ENCODE results near the gene AMN1.
A peak's percentile ranks its signal among the peaks of the same experiment; 100 is the strongest.
"Not testable (repeated sequence)": the region's sequence is repeated elsewhere in the genome, so short reads cannot be mapped to it uniquely, and the experiment has no call there.

The AMN1 gene

GRCh38 chr12:31728917-31729640 is at the start of gene AMN1:
AMN1 (minus strand) TSS chr12:31729021; CDS start chr12:31729008, 13 bp downstream.
- DNase-seq, result peak; percentile 100

GRCh38 chr12:31773867-31774266 is 45.0 kb upstream of the AMN1 start:
- no peak for DNase-seq

- no peak for DNase-seq
Observed at GRCh38 chr12:31773223-31773750, 44.5 kb upstream of the AMN1 start.

- no peak for DNase-seq
Observed at GRCh38 chr12:31772685-31773222, 43.9 kb upstream of the AMN1 start.

- no peak for DNase-seq
Observed at GRCh38 chr12:31772186-31772585, 43.4 kb upstream of the AMN1 start.

- no peak for DNase-seq
Observed at GRCh38 chr12:31768046-31768445, 39.2 kb upstream of the AMN1 start.

- no peak for DNase-seq
Observed at GRCh38 chr12:31765931-31766330, 37.1 kb upstream of the AMN1 start.

- no peak for DNase-seq
Observed at GRCh38 chr12:31759632-31760459, 31.0 kb upstream of the AMN1 start.

GRCh38 chr12:31758297-31758696 is 29.5 kb upstream of the AMN1 start:
- DNase-seq, result not testable (repeated sequence)

- no peak for DNase-seq
Observed at GRCh38 chr12:31756977-31757420, 28.2 kb upstream of the AMN1 start.

- DNase-seq, result no peak
Observed at GRCh38 chr12:31752450-31752849, 23.6 kb upstream of the AMN1 start.

- DNase-seq, result no peak
Observed at GRCh38 chr12:31751085-31751484, 22.3 kb upstream of the AMN1 start.

GRCh38 chr12:31750747-31751039 is 21.9 kb upstream of the AMN1 start:
- DNase-seq, result no peak

GRCh38 chr12:31749024-31749704 is 20.3 kb upstream of the AMN1 start:
- DNase-seq, result peak; percentile 87 to 89

GRCh38 chr12:31745242-31745641 is 16.4 kb upstream of the AMN1 start:
- DNase-seq, result no peak

- not testable (repeated sequence) for DNase-seq
Observed at GRCh38 chr12:31744363-31744762, 15.5 kb upstream of the AMN1 start.

- DNase-seq, result peak; percentile 49 to 55
Observed at GRCh38 chr12:31742891-31743290, 14.1 kb upstream of the AMN1 start.

- no peak for DNase-seq
Observed at GRCh38 chr12:31740628-31741027, 11.8 kb upstream of the AMN1 start.

- DNase-seq, result no peak
Observed at GRCh38 chr12:31737763-31738162, 8.9 kb upstream of the AMN1 start.

- DNase-seq, result no peak
Observed at GRCh38 chr12:31737345-31737744, 8.5 kb upstream of the AMN1 start.

GRCh38 chr12:31736472-31736871 is 7.7 kb upstream of the AMN1 start:
- no peak for DNase-seq

- not testable (repeated sequence) for DNase-seq
Observed at GRCh38 chr12:31733549-31734432, 5.0 kb upstream of the AMN1 start.
